ENCODE data around the gene HYLS1.
"Not testable (repeated sequence)": the region's sequence is repeated elsewhere in the genome, so short reads cannot be mapped to it uniquely, and the experiment has no call there.

HYLS1 gene

DNA sequence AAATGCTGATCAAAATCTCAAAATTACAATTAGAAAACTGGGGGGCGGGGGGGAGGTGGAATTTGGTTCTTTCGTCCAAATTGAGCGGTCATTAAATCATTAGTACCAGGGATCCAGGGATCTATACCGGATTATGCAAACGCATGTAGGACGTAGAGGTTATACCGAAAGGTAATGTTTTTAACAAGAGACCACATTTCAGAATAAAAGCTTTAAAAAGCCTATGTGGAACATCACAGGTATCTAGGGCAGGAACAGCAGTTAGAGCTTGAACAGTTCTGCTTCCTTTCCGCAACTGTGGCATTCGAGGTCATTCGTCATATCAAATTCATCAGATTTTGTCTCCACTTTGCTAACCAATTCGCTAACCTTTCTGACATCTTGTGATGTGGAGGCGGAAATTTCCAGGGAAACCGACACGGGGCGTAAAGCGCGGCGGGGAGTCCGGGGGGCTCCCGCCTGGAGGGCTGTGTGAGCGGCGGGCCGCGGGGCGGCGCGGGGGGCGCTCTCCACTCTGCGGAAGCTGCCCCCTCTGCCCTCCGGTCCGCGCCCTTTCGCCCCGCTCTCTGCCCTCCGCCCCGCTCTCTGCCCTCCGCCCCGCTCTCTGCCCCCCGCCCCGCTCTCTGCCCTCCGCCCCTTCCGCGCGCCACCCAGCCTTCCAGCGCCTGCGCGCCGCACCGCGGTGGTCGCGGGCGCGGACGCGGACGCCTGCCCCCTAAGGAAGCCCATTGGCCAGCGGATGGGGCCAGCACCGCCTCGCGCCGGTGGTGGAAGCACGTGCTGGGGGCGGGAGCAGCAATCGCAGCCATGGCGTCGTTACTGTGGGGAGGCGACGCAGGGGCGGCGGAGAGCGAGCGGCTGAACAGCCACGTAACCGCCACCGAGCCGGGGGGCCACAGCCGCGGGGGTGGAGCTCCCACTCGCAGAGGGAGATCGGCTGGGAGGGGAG is 16.5 kb downstream of the HYLS1 start, which contains the start of gene DDX25:
TSS of gene DDX25 (plus strand) at position 798 of the 949 bp plus-strand sequence. CDS start at position 808, 10 bp downstream.
- no peak for DNase-seq (ENCODE audit: low read depth)

DNA sequence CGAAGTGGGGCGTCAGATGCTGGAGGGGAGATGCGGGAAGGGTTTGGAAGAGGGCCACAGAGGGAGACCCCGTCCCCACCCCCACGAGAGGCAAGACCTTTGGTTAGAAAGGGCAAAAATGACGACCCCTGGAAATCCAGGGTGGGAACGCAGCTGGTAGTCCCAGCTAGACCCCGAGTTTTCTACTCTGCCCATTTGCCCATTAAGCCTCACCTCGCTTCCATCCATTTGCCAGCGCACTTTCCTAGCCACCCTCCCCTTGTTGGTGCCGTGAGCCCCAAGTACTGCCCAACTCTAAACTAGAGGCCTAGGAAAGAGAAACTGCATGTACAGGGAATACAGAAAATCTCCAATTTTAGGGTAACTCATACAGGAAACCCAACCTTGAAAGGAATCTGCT is 17.2 kb downstream of the HYLS1 start:
- no peak for DNase-seq (ENCODE audit: low read depth)

DNA sequence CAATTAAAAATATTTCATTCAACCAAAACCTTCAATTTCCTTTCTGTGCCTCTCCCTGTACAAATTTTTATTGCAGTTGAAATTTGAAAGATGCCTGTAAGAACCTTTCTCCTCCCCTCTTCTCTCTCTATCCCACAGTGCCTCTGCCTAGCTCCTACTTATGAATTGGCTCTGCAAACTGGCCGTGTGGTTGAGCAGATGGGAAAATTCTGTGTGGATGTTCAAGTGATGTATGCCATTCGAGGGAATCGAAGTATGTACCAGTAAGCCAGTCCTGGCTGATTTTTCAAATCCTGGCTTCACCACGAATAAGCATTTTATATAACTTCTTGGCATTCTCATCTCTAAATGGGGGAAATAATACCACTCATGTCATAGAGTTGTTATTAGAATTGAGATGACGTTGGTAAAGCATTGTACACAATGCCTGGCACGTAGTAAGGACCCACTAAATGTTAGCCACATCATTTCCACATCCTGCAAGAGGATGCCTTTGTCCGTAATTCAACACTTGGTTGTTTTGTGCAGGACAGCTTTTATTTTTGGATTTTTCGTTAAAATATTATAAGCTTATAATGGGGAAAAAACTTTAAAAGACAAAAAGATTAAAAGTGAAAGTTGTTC is 22.9 kb downstream of the HYLS1 start:
- DNase-seq (ENCODE audit: low read depth) = no peak

DNA sequence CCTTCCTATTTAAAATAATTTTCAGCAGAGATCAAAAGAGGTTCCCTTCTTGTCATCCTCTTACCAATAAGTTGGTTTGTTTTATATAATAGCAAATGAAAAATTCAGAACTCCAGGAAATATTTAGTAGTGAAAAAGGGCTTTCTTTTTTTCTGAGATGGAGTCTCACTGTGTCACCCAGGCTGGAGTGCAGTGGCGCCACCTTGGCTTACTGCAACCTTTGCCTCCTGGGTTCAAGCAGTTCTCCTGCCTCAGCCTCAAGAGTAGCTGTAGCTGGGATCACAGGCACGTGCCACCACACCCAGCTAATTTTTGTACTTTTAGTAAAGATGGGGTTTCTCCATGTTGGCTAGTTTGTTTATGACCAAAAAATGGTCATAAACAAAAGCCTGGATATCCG is 27.1 kb downstream of the HYLS1 start:
- not testable (repeated sequence) for DNase-seq (ENCODE audit: low read depth)

DNA sequence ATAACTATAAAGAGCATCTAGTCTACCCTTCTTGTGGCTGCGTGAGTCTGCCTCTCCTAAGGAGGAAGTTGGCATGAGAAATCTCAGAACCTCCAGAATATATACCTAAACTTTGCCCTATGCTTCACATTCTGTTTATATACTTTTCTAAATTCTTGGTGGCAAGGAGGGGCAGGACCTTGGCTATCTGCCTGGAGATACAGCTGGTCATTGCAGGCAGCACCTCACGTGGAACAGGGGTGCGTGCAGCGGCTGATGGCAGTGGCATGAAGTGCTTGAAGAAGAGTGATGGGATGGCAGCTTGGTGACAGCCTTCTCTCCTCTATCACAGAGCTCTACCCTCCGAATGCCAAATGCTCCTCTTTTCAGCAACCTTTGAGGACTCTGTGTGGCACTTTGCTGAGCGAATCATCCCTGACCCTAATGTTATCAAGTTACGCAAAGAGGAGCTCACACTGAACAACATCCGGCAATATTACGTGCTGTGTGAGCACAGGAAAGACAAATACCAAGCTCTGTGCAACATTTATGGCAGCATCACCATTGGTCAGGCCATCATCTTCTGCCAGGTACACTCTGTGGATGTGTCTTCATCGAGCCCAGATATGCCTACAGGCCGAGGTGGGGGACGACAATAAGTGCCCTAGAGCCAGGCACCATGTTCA is 29.3 kb downstream of the HYLS1 start:
- no peak for DNase-seq (ENCODE audit: low read depth)

DNA sequence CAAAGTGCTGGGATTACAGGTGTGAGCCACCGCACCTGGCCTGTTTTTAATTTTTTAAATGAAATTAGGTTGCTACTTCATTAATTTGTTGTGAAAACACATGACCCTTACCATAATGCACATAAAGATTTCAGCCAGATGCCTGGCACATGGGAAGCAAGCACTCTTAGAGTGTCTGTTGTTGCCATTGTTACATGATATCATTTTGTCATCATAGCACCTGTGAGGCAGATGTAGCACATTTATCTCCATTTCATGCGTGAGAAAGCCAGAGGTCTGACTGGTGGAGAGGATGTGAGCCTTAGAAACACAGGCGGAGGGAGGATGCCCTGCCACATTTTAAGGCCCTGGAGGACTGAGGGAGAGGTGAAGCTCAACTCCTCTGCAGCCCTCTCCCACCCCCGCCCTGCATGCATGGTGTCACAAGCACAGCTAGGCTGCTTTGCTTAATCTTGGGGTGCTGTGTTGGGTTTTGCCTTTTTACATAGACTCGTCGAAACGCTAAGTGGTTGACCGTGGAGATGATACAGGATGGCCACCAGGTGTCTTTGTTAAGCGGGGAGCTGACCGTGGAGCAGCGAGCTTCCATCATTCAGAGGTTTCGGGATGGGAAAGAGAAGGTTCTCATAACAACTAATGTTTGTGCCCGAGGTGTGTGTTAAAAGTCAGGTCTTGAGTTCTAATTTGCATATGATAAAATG is 30.8 kb downstream of the HYLS1 start:
- no peak for DNase-seq (ENCODE audit: low read depth)

DNA sequence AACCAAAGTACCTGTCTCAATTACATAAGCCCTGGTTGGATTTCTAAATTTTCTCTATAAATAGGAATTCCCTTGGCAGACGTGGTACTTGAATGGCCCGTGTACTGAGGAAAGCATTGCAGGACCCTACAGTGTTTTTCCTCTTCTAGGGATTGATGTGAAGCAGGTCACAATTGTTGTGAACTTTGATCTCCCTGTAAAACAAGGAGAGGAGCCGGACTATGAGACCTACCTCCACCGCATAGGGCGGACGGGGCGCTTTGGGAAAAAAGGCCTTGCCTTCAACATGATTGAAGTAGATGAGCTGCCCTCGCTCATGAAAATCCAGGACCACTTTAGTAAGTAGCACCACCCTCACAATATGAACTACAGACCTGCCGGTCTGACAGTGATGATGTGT is 33.6 kb downstream of the HYLS1 start:
- DNase-seq (ENCODE audit: low read depth) = no peak

DNA sequence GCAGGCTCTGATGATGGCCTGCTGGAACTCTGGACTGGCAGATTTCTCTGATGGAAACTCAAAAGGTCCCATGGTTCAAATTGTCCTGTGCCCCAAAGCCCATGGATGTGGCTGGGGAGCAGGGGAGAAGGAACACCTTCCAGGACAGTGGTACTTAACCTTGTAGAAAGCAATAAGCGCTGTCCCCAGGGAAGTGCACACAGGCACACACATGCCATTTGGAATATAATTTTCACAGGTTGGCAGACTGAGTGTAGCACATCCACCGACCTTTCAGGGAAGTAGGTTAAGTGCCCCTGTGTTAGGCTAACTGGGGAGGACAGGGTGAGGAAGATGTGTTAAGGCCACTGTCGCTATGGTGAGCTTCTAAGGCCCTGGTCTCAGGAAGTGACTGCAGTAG is 34.7 kb downstream of the HYLS1 start:
- no peak for DNase-seq (ENCODE audit: low read depth)

DNA sequence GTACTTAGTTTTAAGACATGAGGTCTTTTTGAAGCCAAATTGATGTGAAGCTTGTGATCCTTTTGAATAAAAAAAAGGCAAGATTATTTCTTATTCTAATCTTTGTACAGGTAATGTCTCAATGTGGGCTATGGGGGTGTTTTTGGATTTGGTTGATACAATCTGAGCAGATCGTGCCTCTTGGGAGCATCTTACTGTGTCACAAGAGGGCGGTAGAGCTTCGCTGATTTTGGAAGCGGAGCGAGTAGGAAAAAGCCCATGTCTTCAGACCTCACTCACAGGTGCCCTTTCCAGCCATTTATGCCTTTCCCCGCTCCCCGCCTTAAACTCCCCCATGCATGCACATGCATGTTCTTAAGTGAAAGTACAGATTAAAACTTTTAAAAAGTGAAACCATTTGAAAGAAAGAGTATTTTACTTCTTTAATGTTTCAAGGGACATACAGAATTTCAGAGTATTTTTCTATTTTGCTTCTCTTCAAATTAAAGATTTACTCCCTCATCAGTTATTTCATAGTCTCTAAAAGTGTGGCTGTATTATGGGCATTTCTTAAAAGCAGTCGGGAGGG is 35.6 kb downstream of the HYLS1 start:
- no peak for DNase-seq (ENCODE audit: low read depth)

DNA sequence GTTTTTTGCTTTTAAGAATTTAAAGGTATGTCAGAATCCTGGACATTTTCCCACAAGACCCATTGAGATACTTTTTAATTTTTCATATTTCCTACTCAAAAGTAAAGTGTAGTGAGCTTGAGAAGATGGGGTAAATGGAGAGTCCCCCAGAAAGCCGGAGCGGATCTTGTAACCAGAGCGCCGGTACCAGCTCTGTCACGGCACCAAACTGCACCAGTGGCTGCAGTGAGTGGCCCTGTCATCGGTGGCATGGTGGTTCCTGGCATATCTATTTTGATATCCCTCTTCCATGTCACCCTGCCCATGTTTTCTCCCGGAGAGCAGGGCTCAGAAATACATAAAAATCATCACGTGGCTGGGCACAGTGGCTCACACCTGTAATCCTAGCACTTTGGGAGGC is 36.2 kb downstream of the HYLS1 start:
- DNase-seq (ENCODE audit: low read depth) = no peak

DNA sequence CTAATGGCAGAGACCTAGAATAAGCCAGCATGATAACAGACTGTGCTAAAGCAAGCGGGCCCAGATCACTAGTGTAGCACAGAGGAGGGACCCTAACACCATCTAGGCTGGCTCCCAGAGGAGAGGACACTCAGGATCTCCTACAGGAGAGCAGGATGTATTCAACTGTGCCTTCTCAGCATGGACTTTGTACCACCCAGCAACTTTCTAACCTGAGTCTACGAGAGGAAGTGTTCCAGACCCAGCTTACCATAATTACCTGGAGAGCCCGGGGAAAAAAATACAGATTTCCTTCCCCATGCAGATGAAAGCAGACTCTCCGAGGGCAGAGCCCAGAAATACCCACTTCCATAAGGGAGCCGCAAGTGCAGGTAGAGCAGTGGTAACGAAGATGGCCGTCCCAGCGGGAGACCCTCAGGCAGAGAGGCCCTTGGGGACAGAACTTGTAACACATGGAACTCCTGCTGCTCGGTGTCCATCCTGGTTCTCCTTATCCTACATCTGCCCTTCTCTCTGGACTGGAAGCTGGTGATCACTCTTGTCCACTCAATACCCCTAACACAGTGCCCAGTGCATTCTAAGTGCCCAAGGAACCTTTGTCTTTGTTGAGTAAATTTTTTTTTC is 37.0 kb downstream of the HYLS1 start:
- DNase-seq (ENCODE audit: low read depth) = no peak

DNA sequence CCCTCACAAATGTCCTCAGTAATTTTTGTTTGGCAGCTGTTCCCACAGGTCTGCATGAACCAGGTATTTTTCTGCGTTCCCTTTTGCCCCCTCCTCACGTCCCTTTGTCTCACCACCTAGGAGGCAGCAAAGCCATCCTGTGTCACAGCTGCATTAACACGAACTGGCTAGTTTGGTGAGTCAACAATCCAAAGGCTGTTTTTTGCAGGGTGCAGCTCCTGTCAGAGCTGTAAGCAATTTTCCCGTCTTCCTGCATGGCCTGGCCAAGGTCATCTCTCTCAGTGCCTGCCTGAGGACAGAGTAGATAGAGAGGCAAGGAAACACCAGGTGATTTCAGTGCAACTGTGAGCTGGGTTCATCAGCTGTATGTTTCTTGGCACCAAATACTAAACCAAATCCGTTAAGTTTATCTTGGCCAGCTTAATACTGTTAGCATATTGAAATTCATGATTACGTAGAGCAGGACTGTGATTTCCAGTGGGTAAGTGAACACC is 37.8 kb downstream of the HYLS1 start:
- DNase-seq (ENCODE audit: low read depth) = no peak

DNA sequence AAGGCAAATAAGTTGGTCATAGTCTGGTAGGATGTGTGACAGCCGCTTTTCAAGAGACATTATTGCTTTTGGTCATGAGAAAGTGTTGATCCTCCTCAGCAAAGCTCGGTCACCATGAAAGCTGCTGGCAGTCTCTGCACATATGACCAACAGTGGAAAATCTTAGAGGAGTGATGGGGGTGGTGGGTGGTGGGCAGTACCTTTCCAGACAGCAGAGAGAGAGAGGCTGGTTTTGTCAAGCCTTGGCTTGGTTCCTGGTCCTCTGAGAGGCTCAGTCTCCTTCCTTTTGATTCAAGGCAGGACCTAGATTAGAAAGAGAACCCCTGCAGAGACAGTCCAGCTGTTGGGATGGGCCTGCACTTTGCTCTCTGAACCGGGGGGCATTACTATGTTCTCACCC is 38.3 kb downstream of the HYLS1 start:
- DNase-seq (ENCODE audit: low read depth) = no peak

DNA sequence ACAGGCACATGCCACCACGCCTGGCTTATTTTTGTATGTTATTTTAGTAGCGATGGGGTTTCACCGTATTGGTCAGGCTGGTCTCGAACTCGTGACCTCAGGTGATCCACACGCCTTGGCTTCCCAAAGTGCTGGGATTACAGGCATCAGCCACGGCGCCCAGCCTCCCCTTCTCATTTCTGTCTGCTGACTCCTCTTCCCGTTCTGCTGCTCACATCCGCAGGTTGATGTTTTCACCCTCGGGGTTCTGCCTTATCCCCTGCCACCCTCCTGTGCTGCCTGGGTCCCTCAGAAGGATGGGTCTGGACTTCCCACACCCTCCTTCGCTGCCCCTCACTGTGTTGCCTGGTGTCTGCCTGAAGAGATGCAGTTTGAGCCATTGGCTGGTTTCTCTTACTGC is 39.2 kb downstream of the HYLS1 start:
- DNase-seq (ENCODE audit: low read depth) = no peak

DNA sequence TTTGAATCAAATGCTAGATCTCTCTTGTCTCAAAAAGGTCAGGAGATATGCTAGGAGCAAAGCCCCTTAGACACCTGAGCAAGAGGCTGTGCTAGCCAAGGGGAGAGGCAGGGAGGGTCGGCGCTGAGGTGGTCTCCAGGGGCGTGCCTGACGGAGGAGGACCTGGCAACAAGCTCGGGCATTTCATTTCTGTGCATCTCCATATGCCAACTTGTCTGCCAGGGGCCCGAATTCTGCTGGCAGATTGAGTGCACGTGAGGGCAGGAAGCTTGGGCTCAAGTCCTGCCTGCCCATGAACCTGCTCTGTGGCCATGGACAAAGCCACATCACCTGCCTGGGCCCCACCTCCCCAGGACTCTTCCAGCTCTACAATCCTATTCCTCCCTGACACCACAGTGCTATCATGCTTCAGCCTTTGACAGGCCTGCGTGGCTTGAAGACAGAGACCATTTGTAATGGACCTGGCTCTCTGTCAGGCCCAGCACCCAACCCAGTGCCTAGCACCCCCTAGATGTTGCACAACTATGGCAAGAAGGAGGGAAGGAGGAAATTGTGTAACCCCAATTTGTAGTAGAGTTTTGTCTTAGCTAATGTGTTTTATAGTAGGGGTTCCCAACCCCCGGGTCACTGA is 42.1 kb downstream of the HYLS1 start:
- DNase-seq (ENCODE audit: low read depth) = no peak

DNA sequence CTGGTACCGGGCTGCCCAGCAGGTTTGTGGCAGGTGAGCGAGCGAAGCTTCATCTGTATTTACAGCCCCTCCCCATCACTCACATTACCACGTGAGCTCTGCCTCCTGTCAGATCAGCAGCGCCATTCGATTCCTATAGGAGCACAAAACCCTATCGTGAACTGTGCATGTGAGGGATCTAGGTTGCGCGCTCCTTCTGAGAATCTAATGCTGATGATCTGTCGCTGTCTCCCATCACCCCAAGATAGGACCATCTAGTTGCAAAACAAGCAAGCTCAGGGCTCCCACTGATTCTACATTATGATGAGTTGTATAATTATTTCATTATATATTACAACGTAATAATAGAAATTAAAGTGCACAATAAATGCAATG is 42.6 kb downstream of the HYLS1 start:
- no peak for DNase-seq (ENCODE audit: low read depth)

DNA sequence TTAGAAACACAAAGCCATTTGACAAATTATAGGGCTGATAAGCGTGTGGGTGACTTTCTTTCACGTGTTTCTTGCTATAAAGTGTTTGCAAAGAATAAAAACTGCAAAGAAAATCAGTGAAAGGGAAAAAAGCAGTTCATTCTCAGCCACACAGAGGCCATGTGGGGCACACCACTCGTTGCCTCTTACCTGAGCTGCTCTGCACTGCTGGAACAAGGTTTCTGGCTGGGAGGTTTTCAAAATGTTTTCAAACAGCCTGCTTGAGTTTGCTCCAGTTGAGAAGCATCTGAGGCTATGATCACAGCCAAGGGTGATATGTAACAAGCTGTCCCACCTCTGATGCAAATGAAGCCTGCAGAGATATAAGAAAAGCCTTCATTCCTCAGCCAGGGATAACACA is 43.6 kb downstream of the HYLS1 start:
- DNase-seq (ENCODE audit: low read depth) = no peak

DNA sequence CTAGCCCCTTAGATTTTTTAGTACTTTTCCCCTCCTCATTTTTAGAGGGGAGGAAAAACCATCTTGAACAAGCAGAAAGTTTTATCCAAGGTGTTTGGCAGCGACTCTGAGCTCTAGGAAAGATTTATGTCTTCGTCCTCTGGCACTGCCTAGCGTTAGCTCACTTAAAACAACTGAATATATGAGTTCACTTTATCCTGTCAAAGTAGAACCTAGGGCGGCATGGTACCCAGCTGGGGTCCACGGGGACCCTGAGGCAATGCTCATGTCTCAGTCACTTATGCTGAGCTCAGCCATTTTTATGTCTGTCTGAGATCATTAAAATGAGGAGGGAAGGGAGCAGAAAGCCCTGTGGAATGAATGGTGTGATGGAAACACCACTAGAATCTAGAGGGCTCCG is 44.2 kb downstream of the HYLS1 start:
- DNase-seq (ENCODE audit: low read depth) = no peak

DNA sequence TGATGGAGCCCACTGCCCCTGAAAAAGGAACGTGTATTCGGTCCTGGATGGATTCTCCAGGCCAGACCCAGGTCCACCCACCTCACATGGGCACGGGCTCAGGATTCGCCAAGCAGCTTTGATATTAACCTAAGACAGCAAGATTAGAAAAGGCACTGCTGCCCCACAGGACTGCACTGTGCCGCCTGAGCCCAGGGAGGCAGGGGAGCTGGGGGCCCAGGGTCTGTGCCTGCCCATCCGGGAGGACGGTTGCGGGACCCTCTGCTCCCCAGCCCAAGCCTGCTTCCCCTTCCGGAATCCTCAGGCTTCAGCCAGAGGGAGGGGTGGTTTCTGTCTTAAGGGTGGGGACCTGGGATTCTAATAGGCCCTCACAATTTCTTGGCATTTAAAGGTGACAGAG is 44.8 kb downstream of the HYLS1 start:
- no peak for DNase-seq (ENCODE audit: low read depth)

DNA sequence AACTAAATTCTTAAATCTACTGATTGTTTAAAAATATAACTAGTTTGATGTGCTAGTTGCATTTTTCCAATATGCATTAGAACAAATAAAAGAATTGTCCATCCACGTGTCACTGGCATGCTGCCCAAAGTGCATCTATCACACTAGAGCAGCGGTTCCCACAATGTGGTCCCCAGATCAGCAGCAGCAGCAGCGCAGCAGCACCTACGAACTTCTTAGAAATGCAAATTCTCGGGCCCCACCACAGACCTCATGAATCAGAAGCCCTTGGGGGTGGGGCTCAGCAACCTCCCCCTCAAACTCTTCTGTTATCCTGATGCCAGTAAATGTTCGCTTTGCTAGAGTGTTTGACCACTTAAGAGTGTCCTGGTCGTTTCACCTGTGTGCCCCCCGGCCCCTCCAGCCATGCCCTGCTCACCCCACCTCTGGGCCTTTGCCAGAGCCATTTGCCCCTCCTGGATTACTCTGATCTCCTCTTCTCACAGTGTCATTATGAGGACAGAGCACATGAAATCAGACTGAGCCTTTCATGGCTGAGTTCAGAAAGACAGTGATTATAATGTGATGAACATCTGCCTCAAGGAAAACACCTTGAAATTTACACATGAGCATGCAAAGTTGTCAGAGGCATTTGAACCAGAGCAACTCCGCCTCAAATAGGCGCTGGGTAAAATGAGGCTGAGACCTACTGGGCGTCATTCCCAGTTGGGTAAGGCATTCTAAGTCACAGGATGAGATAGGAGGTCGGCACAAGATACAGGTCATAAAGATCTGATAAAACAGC is 45.8 kb downstream of the HYLS1 start:
- DNase-seq (ENCODE audit: low read depth) = no peak
